GM04504 (cell line): ENCODE data around the gene TRIM8.
"Not testable (repeated sequence)": the region's sequence is repeated elsewhere in the genome, so short reads cannot be mapped to it uniquely, and the experiment has no call there.

Experiments
- DNase-seq: peaks from one replicate; pipeline ENCODE4 v3.0.0-alpha.2; 2012; ENCODE audit warnings: low read depth

TRIM8 gene

DNA sequence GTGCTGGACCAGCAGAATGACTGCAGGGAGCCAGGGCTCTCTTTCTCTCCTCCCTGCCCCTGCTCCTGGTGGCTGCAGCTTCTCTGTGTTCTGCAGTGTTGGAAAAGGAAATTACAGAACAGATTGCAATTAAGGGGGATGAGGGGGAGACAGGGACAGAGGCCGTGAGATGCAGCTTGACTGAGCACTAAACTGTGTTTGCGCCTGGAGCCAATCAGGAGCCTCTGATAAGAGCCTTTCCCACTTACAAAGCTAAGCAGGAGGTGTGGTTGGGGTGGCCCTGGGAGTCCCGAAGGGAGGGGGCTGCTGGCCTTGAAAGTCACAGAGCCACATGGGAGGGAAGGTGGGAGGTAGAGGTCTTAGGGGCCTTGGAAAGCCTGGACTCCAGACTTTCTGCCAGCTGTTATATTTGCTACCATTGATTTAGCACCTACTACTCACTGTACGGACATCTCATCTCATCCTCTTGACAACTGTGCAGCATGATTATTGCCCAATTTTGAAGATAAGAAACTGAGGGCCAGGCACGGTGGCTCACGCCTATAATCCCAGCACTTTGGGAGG is 26.7 kb downstream of the TRIM8 start:
- no peak for DNase-seq

DNA sequence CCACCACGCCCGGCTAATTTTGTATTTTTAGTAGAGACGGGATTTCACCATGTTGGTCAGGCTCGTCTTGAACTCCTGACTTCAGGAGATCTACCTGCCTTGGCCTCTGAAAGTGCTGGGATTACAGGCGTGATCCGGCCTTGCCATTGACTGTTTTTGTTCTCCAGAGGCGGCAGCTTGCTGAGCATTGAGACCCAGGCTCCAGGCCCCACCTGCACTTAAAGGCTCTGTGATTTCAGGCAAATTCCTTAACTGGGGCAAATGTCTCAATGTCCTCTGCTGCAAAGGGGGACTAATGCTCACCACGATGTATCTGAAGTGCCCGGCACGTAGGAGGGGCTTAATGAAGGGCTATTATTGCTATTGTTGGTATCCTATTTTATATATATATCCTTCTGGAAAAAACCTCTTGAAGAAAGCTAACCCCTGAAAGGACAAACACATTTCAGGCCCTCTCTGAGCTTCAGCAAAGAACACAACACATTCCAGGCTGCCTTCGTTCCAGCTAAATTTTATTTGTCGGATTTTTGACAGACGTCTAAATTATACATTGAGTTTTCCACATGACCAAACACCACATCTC is 29.0 kb downstream of the TRIM8 start:
- no peak for DNase-seq

DNA sequence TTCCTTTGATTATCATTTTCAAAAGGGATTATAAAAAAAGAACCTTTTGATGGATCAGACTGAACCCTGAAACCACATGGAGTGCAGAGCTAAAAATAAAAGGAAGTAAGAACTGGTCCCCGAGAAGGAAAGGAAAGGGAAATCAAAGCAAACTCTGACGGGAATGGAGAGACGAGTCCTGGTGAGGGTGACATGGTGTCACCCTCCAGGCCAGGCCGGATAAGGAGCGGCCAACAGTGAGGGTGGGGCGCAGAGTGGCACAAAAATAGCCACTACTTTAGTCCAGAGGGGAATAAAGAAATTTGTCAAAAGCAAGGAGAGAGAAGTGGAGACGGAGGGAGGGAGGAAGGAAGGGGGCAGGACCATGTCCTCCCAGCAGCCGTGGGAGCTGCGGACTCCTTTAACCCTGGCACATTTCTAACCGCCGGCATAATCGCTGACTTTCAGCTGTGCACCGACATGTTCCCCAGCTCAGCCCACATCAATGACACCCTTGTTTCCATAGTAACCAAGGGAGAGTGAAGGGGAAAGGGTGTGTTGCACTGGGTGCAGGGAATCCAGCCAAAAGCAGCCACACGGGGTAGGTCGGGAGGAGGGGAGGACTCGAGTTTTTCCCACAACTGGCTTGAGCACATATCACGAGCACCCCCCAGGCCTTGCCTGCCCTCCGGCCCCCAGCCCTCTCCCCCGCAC is 29.7 kb downstream of the TRIM8 start:
- no peak for DNase-seq

- DNase-seq = no peak
These were observed 30.3 kb downstream of the TRIM8 start for GRCh38 chr10:102674566-102674965.

- no peak for DNase-seq
These were observed 30.9 kb downstream of the TRIM8 start for GRCh38 chr10:102675011-102675665.

DNA sequence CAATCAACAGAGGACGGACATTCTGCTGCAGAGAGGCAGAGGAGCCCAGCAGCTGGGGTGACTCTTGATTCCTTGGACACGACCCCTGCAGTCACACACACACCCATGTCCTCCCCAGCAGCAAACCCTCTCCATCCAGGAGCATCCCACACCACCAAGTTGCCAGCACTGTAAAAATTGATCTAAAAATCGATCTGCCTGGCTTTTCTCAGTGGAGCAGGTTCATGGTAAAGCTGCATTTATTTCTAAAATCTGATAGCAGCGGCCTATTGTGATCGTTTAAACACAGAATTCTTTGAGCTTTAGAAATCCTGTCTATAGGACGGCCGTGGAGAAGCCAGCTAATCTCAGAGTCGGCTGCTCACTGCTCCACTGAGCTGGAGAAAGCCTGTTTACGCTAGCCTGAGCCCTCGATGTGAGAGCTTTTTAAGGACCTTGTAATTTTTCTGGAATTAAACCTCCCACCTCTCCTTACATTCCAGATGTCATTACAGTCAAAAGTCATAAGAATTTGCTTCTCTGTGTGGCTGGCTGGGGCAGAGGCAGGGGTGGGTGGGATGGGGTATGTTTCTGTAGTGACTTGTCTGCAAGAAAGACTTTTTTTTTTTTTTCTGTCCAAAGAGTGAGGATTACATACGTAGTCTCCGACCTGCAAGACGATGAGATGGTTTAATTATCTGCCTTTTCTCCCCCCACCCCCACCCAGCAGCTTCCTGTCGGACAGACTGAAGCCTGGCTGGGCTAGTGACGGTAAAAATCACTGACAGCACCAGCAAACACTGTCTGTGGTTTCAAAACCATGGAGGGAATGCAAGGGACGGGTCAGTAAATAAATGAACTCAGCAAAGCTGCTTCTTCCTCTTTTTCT is 31.6 kb downstream of the TRIM8 start:
- peak; percentile 85 for DNase-seq

DNA sequence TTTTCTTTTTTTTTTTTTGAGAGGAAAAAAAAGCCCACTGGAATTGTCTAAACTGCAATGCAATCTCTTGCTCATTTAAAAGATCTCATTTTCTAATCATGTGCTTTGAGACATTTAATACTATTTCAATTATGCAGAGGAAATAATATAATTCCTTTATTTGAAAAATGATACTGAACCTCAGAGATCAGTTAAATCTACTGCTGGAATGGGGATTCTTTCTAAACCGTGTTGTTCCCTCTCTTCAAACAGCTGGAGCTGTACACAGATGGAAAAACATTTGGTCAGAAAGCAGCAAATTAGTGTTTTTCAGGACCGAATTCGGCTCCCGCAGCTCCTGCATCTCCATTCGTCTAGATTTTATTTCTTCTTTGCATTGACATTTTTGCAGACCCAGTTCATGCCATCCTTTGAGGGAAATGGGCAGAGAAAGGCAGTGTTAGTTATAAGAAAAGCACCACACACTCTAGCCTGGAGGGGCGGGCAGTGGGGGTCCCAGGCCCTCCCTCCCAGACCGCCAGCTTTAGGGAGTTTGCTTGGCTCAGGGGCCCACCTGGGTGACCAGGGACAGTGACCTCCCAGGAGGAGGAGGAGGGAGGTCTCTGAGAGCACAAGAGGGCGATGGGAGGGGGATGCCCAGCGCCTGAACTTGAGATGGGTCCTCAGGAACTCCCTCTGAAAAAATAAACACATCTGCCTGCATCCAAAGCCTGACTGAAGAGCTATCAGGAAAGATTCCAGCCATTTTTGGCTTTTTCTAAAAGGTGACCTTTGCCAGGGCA is 32.4 kb downstream of the TRIM8 start:
- no peak for DNase-seq

- no peak for DNase-seq
These were observed 33.2 kb downstream of the TRIM8 start for GRCh38 chr10:102677331-102678067.

DNA sequence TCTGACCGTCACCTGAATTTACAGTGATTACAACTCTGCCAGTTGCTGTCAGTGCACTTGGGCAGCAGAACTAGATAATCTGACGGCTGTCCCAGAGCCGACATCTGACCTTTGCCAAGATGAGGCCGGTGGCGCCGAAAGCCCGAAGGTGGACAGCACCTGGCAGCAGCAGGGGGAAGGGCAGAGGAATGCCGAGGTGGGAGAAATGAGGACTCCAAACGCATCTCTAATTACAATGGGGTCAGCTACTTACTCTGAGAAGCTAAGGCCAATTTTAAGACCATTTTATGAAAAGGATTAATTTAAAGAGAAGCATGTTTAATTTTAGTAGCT is 33.8 kb downstream of the TRIM8 start:
- DNase-seq = no peak

DNA sequence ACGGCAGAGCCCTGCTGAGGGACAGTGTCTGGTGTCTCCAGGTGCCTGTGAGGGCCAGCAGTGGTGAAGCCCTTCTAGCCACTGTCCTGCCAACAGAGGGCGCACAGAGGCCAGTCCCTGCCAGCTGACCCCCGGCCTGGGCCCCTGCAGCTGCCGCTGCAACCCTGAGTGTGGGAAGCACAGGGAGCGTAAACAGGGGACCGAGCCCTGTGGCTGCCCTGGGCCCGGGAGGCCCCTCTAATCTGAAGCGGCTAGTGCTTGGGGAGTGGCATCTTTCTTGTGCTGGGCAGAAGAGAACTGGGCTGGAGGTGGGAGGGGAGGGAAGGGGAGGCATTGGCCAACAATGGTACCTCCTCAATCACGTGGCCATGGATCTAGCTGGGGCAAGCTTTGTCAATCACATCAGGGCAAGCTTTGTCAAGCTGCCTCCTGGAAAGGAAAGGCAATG is 34.6 kb downstream of the TRIM8 start:
- no peak for DNase-seq

DNA sequence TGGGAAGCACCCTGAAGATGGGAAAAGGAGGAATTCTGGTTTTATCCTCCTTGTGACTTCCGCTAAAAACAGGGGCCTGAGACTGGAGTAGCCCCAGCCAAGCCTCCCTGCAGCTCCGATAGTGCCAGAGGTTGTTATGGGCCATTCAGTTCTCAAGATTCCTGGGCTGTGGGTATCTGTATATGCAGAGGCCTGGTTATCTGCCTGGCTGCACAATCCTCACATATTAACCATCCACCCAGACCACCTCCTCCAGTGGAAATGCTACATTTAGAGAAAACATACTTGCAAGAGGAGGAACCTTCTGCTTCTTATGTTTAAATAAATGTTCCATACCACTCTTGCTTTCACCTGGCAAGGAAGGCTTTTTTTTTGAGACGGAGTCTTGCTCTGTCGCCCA is 35.3 kb downstream of the TRIM8 start:
- DNase-seq = no peak

DNA sequence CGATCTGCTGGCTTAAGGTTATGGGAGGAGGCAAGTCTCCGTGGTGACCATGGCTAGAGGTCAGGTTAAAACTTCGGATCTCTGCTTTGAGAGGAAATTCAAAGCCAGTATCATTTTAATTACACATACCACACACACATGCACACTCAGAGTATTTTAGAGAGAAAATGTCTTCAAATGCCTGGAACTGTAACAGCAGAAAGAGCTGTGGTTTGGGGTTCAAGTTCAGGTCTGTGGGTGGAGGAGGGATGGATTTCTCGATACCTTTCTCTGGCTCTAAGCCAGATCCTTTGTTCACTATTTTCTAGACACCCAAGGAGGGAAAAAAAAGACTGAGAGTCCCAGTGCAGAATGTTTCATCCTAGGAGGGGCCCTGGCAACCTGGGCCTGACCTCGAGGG is 37.4 kb downstream of the TRIM8 start:
- no peak for DNase-seq

- no peak for DNase-seq
These were observed 38.1 kb downstream of the TRIM8 start for GRCh38 chr10:102682416-102682815.

GRCh38 chr10:102682981-102683380 is 38.7 kb downstream of the TRIM8 start:
- no peak for DNase-seq

GRCh38 chr10:102683736-102684135 is 39.5 kb downstream of the TRIM8 start:
- DNase-seq = no peak

- DNase-seq = peak; percentile 26
These were observed 47.2 kb downstream of the TRIM8 start for GRCh38 chr10:102691285-102692066.

DNA sequence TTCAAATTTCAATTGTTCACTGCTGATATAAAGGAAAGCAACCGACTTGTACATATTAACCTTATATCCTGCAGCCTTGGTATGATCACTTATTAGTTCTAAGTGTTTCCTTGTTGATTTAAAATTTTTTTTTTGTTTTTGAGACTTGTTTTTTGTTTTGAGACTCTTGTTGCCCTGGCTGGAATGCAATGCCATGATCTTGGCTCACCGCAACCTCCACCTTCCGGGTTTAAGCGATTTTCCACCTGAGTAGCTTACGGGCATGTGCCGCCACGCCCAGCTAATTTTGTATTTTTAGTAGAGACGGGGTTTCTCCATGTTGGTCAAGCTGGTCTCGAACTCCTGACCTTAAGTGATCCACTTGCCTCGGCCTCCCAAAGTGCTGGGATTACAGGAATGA is 51.1 kb downstream of the TRIM8 start:
- not testable (repeated sequence) for DNase-seq

GRCh38 chr10:102696736-102697135 is 52.5 kb downstream of the TRIM8 start:
- no peak for DNase-seq

DNA sequence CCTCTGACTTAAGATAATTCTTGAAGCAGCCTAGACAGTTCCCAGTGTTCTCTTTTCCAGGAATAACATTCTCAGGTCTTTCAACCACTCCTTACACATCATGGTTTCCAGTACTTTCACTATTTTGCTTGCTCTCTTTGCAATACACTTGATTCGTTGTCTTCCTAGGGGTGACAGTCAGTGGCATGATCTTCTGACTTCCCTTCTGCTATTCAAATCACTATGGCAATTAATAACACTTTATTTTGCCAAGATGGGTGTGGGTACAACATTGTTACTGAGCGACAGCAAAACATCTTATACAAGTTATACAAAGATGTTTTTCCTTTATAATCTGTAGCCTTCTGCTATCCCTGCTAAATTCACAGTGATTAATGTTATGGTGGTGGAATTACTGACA is 54.6 kb downstream of the TRIM8 start:
- DNase-seq = no peak

DNA sequence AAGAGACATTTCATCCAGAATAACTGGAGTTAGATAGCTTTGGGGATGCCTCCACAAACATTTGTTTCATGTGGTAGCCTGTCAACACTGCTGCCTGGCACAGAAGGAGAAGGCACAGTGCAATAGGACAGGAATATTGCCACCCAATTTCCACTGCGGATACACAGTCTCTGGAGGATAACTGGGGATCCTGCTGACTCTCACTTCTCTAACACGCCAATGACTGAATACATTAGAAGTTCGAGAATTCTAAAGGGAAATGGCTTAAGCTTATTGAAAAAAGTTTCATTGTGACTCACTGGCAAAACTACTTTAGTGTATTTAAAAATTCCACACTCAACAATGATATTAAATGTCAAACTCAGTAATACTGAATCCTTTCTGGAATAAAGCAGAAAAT is 57.0 kb downstream of the TRIM8 start:
- no peak for DNase-seq
